GM19238 (cell line): ENCODE measurements around the gene WTAP.

Experiments
- DNase-seq: peaks from one replicate; pipeline ENCODE4 v3.0.0; 2011; ENCODE audit warnings: low spot score; ENCODE audit not compliant: insufficient read length

The WTAP gene

DNA sequence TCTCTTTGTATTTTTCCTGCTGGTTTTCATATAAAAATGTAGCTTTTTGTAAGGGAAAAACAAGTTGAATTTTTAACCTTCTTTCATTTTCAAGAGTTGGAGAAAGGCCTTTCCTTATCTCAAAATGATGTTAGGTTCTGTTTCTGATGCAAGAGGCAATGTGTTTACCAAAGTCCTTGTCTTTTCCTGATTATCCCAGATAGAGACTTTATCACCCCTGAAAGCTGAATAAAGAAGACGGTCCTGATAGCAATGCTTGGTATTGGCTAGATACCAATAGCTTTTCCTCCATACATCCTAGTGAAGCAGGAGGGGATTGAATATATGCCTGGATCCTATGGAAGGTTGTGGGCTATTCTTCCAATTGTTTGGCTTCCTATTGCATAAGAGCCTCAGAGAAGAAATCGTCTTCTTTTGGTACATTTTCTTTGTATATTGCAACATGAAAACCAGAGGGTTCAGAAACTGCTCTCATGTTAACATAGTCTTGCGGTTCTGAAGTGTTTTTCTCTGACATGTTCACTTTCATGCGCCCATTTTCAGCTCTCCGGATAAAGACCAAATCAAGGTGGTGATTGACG, 78.2 kb downstream of the WTAP start:
- no peak for DNase-seq
